ENCODE data around the gene REPS2.

GRCh38 chrX:17167915-17168314 lies 221.5 kb downstream of the REPS2 start:
- TF ChIP-seq SUZ12 (IDR thresholded peaks at IDR 0.05) (no peak), SP1 (IDR thresholded peaks at IDR 0.05) (no peak), CTBP1 (IDR thresholded peaks at IDR 0.05; ENCODE audit: borderline replicate concordance) (no peak), NFRKB (IDR thresholded peaks at IDR 0.05) (no peak), ZNF384 (IDR thresholded peaks at IDR 0.05) (no peak), ARNT (IDR thresholded peaks at IDR 0.05) (no peak)
